ENCODE measurements around the gene CNTN5. TPM values are rescaled to one million over a fixed set of nuclear protein-coding genes. Genes with fewer than 3 reads are reported as not detected.
"Not testable (repeated sequence)": the region's sequence is repeated elsewhere in the genome, so short reads cannot be mapped to it uniquely, and the experiment has no call there.

Gene CNTN5
- total and polyA plus RNA-seq, 2 experiments from 2014 or later: not detected

- in situ Hi-C loops (cut with MboI): no loop called here
- H4K20me1 ChIP-seq (ENCODE audit: insufficient read depth): no peaks in the 10 kb centered on the region
Measured at GRCh38 chr11:99117603-99118002, 96.9 kb downstream of the CNTN5 start.

GRCh38 chr11:99133862-99134261, 113.1 kb downstream of the CNTN5 start:
- H3F3A ChIP-seq (ENCODE audit: insufficient read depth); H3K9me2 ChIP-seq (ENCODE audit: insufficient read depth); H3K9me3 ChIP-seq (ENCODE audit: low read depth); H3K4me1 ChIP-seq (ENCODE audit: insufficient read depth); H3K79me2 ChIP-seq (ENCODE audit: insufficient read depth); H3K4me2 ChIP-seq (ENCODE audit: unreplicated experiment); H3K36me3 ChIP-seq (ENCODE audit: low read depth); H3K9ac ChIP-seq; DNase-seq; H4K20me1 ChIP-seq (ENCODE audit: insufficient read depth); H3K27ac ChIP-seq; in situ Hi-C loops (cut with MboI); H3K4me3 ChIP-seq; H2AFZ ChIP-seq; H3K27me3 ChIP-seq (replicated peaks; ENCODE audit: insufficient read depth): not testable (repeated sequence)
- 77% methylated on average over 3 of the region's 3 CpGs for WGBS, 2 experiments (ENCODE audit: low coverage in 1 of 2, low lambda C conversion rate in 2 of 2, missing lambda C conversion rate in 2 of 2)

More at GRCh38 chr11:99117603-99118002, 96.9 kb downstream of the CNTN5 start:
- no peak overlapping the region for H3K27ac ChIP-seq
- H2AFZ ChIP-seq: no peak overlapping the region
- no peak for DNase-seq
- 21 to 33% methylated on average over 2 of the region's 2 CpGs for WGBS, 2 experiments (ENCODE audit: low coverage in 1 of 2, low lambda C conversion rate in 2 of 2, missing lambda C conversion rate in 2 of 2)
- no peaks in the 10 kb centered on the region for H3K9me3 ChIP-seq (ENCODE audit: low read depth)
- no peak overlapping the region for H3K4me2 ChIP-seq (ENCODE audit: unreplicated experiment)
- no peaks in the 10 kb centered on the region for H3K27me3 ChIP-seq (replicated peaks; ENCODE audit: insufficient read depth)
- no peak overlapping the region for H3K4me3 ChIP-seq
- no peak for TF ChIP-seq EZH2phosphoT487 (IDR thresholded peaks at IDR 0.05; ENCODE audit: insufficient read depth, low read depth)
- TF ChIP-seq EZH2 (IDR thresholded peaks at IDR 0.05; ENCODE audit: insufficient read depth, poor library complexity, severe bottlenecking): no peak
- no peaks in the 10 kb centered on the region for H3K4me1 ChIP-seq (ENCODE audit: insufficient read depth)
- H3K9ac ChIP-seq: no peak overlapping the region
- no peaks in the 10 kb centered on the region for H3K36me3 ChIP-seq (ENCODE audit: low read depth)
- H3K9me2 ChIP-seq (ENCODE audit: insufficient read depth): no peaks in the 10 kb centered on the region; the same call in 1 of the 2 replicates
- H3K79me2 ChIP-seq (ENCODE audit: insufficient read depth): no peaks in the 10 kb centered on the region
- no peaks in the 10 kb centered on the region for H3F3A ChIP-seq (ENCODE audit: insufficient read depth)

- peaks cover 4% of the 10 kb centered on the region for H3K9me3 ChIP-seq (ENCODE audit: low read depth)
- no peaks in the 10 kb centered on the region for H3K27me3 ChIP-seq (replicated peaks; ENCODE audit: insufficient read depth)
- in situ Hi-C loops (cut with MboI): no loop called here
- H3K4me2 ChIP-seq (ENCODE audit: unreplicated experiment): no peak overlapping the region
- H2AFZ ChIP-seq: no peak overlapping the region
- H4K20me1 ChIP-seq (ENCODE audit: insufficient read depth): no peaks in the 10 kb centered on the region
- 0 to 2% methylated on average over 1 of the region's 1 CpG for WGBS, 2 experiments (ENCODE audit: low coverage in 1 of 2, low lambda C conversion rate in 2 of 2, missing lambda C conversion rate in 2 of 2)
- H3K27ac ChIP-seq: no peak overlapping the region
- H3F3A ChIP-seq (ENCODE audit: insufficient read depth): no peaks in the 10 kb centered on the region
- H3K9me2 ChIP-seq (ENCODE audit: insufficient read depth): no peaks in the 10 kb centered on the region
- TF ChIP-seq EZH2phosphoT487 (IDR thresholded peaks at IDR 0.05; ENCODE audit: insufficient read depth, low read depth): no peak
- TF ChIP-seq EZH2 (IDR thresholded peaks at IDR 0.05; ENCODE audit: insufficient read depth, poor library complexity, severe bottlenecking): no peak
- no peak overlapping the region for H3K4me3 ChIP-seq
- DNase-seq: no peak
- no peaks in the 10 kb centered on the region for H3K36me3 ChIP-seq (ENCODE audit: low read depth)
- H3K9ac ChIP-seq: no peak overlapping the region
- no peaks in the 10 kb centered on the region for H3K4me1 ChIP-seq (ENCODE audit: insufficient read depth)
- H3K79me2 ChIP-seq (ENCODE audit: insufficient read depth): no peaks in the 10 kb centered on the region
Measured at GRCh38 chr11:99135508-99135907, 114.8 kb downstream of the CNTN5 start.

- Histone ChIP-seq H4K20me1 (ENCODE audit: insufficient read depth) (no peaks in the 10 kb centered on the region), H3K4me1 (ENCODE audit: insufficient read depth) (no peaks in the 10 kb centered on the region), H3K9ac (no peak overlapping the region), H3K27ac (no peak overlapping the region), H3K36me3 (ENCODE audit: low read depth) (no peaks in the 10 kb centered on the region), H3K79me2 (ENCODE audit: insufficient read depth) (no peaks in the 10 kb centered on the region), H3K4me3 (no peak overlapping the region), H3K9me2 (ENCODE audit: insufficient read depth) (no peaks in the 10 kb centered on the region), H3F3A (ENCODE audit: insufficient read depth) (no peaks in the 10 kb centered on the region), H3K4me2 (ENCODE audit: unreplicated experiment) (no peak overlapping the region), H3K9me3 (ENCODE audit: low read depth) (peaks cover 6% of the 10 kb centered on the region), H3K27me3 (replicated peaks; ENCODE audit: insufficient read depth) (no peaks in the 10 kb centered on the region), H2AFZ (no peak overlapping the region)
- WGBS, 2 experiments (ENCODE audit: low coverage in 1 of 2, low lambda C conversion rate in 2 of 2, missing lambda C conversion rate in 2 of 2): 34 to 41% methylated on average over 4 of the region's 4 CpGs
- DNase-seq: no peak
- in situ Hi-C loops (cut with MboI): no loop called here
- TF ChIP-seq EZH2 (IDR thresholded peaks at IDR 0.05; ENCODE audit: insufficient read depth, poor library complexity, severe bottlenecking) (no peak), EZH2phosphoT487 (IDR thresholded peaks at IDR 0.05; ENCODE audit: insufficient read depth, low read depth) (no peak)
Measured at GRCh38 chr11:99142237-99142636, 121.5 kb downstream of the CNTN5 start.

GRCh38 chr11:99148352-99148751, 127.6 kb downstream of the CNTN5 start:
- TF ChIP-seq EZH2 (IDR thresholded peaks at IDR 0.05; ENCODE audit: insufficient read depth, poor library complexity, severe bottlenecking) (no peak), EZH2phosphoT487 (IDR thresholded peaks at IDR 0.05; ENCODE audit: insufficient read depth, low read depth) (no peak)

More at GRCh38 chr11:99148352-99148751, 127.6 kb downstream of the CNTN5 start:
- Histone ChIP-seq H3K27ac (no peak overlapping the region), H3K9me3 (ENCODE audit: low read depth) (peaks cover 6% of the 10 kb centered on the region), H3K9me2 (ENCODE audit: insufficient read depth) (no peaks in the 10 kb centered on the region), H4K20me1 (ENCODE audit: insufficient read depth) (no peaks in the 10 kb centered on the region), H3K4me1 (ENCODE audit: insufficient read depth) (no peaks in the 10 kb centered on the region), H3K27me3 (replicated peaks; ENCODE audit: insufficient read depth) (no peaks in the 10 kb centered on the region), H3F3A (ENCODE audit: insufficient read depth) (no peaks in the 10 kb centered on the region), H3K9ac (no peak overlapping the region), H3K4me3 (no peak overlapping the region), H3K79me2 (ENCODE audit: insufficient read depth) (no peaks in the 10 kb centered on the region), H2AFZ (no peak overlapping the region), H3K36me3 (ENCODE audit: low read depth) (no peaks in the 10 kb centered on the region), H3K4me2 (ENCODE audit: unreplicated experiment) (no peak overlapping the region)
- no peak for DNase-seq
- in situ Hi-C loops (cut with MboI): no loop called here

Measured in GM23248 (cell line).